Measurements from ENCODE around the gene PKD2L1. TPM values are rescaled to one million over a fixed set of nuclear protein-coding genes. Genes with fewer than 3 reads are reported as not detected.

The PKD2L1 gene
- total RNA-seq, 1 donor from 2014 or later, result not detected

GRCh38 chr10:100357059-100357858 lies 27.2 kb upstream of the PKD2L1 start:
- peaks cover 84% of the 10 kb centered on the region for H3K36me3 ChIP-seq (ENCODE audit: insufficient read depth, low read length)
- Mint-ChIP-seq H3K9me3 (ENCODE audit: unreplicated experiment) (no peaks in the 10 kb centered on the region), H3K27ac (ENCODE audit: unreplicated experiment) (peak overlapping the region; percentile 6), H3K27me3 (ENCODE audit: low read depth, unreplicated experiment) (no peaks in the 10 kb centered on the region), H3K4me3 (ENCODE audit: unreplicated experiment) (no peak overlapping the region), H3K4me1 (ENCODE audit: low read depth, unreplicated experiment) (peaks cover 43% of the 10 kb centered on the region), H3K36me3 (ENCODE audit: low read depth, unreplicated experiment) (peaks cover 53% of the 10 kb centered on the region)
- no peak overlapping the region for H3K9ac ChIP-seq (ENCODE audit: low read length)
- H2AFZ ChIP-seq (ENCODE audit: low read depth, low read length), result no peak overlapping the region
- no peak overlapping the region for H3K27ac ChIP-seq (ENCODE audit: low read depth, low read length)
- TF ChIP-seq CTCF (IDR thresholded peaks at IDR 0.05; ENCODE audit: insufficient read depth, low read depth, low read length) (no peak), EZH2 (IDR thresholded peaks at IDR 0.05; ENCODE audit: insufficient read depth, low read length) (no peak)
- peaks cover 76% of the 10 kb centered on the region for H4K20me1 ChIP-seq (ENCODE audit: insufficient read depth, low read length)
- no peaks in the 10 kb centered on the region for H3K9me3 ChIP-seq (ENCODE audit: insufficient read depth, low read depth, low read length)
- DNase-seq (ENCODE audit: low read depth) (no peak), FAIRE-seq (no peak)
- peaks cover 12% of the 10 kb centered on the region for H3K4me1 ChIP-seq (ENCODE audit: insufficient read depth, low read length)
- no peak overlapping the region for H3K4me3 ChIP-seq (ENCODE audit: insufficient read depth, low read depth, low read length)
- no peaks in the 10 kb centered on the region for H3K27me3 ChIP-seq (ENCODE audit: insufficient read depth, low read length)
- H3K79me2 ChIP-seq (ENCODE audit: insufficient read depth, low read length), result peaks cover 29% of the 10 kb centered on the region
- H3K4me2 ChIP-seq (ENCODE audit: low read length), result peak overlapping the region; percentile 5

GRCh38 chr10:100356067-100357017 lies 26.3 kb upstream of the PKD2L1 start:
- Histone ChIP-seq H3K9me3 (ENCODE audit: insufficient read depth, low read depth, low read length) (no peaks in the 10 kb centered on the region), H3K36me3 (ENCODE audit: insufficient read depth, low read length) (peaks cover 80% of the 10 kb centered on the region), H3K4me1 (ENCODE audit: insufficient read depth, low read length) (peaks cover 8% of the 10 kb centered on the region), H3K27ac (ENCODE audit: low read depth, low read length) (no peak overlapping the region), H3K4me3 (ENCODE audit: insufficient read depth, low read depth, low read length) (no peak overlapping the region), H3K27me3 (ENCODE audit: insufficient read depth, low read length) (no peaks in the 10 kb centered on the region), H4K20me1 (ENCODE audit: insufficient read depth, low read length) (peaks cover 84% of the 10 kb centered on the region), H2AFZ (ENCODE audit: low read depth, low read length) (no peak overlapping the region), H3K9ac (ENCODE audit: low read length) (no peak overlapping the region), H3K4me2 (ENCODE audit: low read length) (no peak overlapping the region), H3K79me2 (ENCODE audit: insufficient read depth, low read length) (peaks cover 38% of the 10 kb centered on the region)
- H3K36me3 Mint-ChIP-seq (ENCODE audit: low read depth, unreplicated experiment), result peaks cover 57% of the 10 kb centered on the region
- no peak overlapping the region for H3K4me3 Mint-ChIP-seq (ENCODE audit: unreplicated experiment)
- H3K9me3 Mint-ChIP-seq (ENCODE audit: unreplicated experiment), result no peaks in the 10 kb centered on the region
- peak overlapping the region; percentile 35 for H3K27ac Mint-ChIP-seq (ENCODE audit: unreplicated experiment)
- no peak for TF ChIP-seq EZH2 (IDR thresholded peaks at IDR 0.05; ENCODE audit: insufficient read depth, low read length)
- no peak for TF ChIP-seq CTCF (IDR thresholded peaks at IDR 0.05; ENCODE audit: insufficient read depth, low read depth, low read length)
- DNase-seq (ENCODE audit: low read depth), result no peak
- H3K27me3 Mint-ChIP-seq (ENCODE audit: low read depth, unreplicated experiment), result no peaks in the 10 kb centered on the region
- peaks cover 38% of the 10 kb centered on the region for H3K4me1 Mint-ChIP-seq (ENCODE audit: low read depth, unreplicated experiment)
- FAIRE-seq, result no peak

Measured in astrocyte (in vitro differentiated cells and primary cell).